Progenitor cell of endocrine pancreas (in vitro differentiated cells): ENCODE results near the gene SRP72. TPM values are rescaled to one million over a fixed set of nuclear protein-coding genes. Genes with fewer than 3 reads are reported as not detected.

Source experiments
- DNase-seq: peaks from one replicate; pipeline ENCODE4 v3.0.0; 2021; ENCODE audit warnings: low spot score; ENCODE audit not compliant: unreplicated experiment
- H3K27ac Mint-ChIP-seq: 2 replicates; pipeline ENCODE4 v1.8.0; 2021; ENCODE audit warnings: mild to moderate bottlenecking, moderate library complexity, mixed read lengths
- H3K27me3 Mint-ChIP-seq: 2 replicates; pipeline ENCODE4 v1.8.0; 2021; ENCODE audit warnings: mixed read lengths
- H3K36me3 Mint-ChIP-seq: 2 replicates; pipeline ENCODE4 v1.8.0; 2022; ENCODE audit warnings: mixed read lengths; ENCODE audit not compliant: insufficient read depth
- H3K4me1 Mint-ChIP-seq: 2 replicates; pipeline ENCODE4 v1.8.0; 2021; ENCODE audit warnings: low read depth, mixed read lengths
- H3K4me3 Mint-ChIP-seq: 2 replicates; pipeline ENCODE4 v1.8.0; 2021; ENCODE audit warnings: low read depth, mild to moderate bottlenecking, moderate library complexity, mixed read lengths
- H3K9me3 Mint-ChIP-seq: 2 replicates; pipeline ENCODE4 v1.8.0; 2021; ENCODE audit warnings: low read depth, mixed read lengths
- total RNA-seq: library from RNA; stranded (reverse); gene quantifications from 2 replicates; pipeline ENCODE4 v1.2.1, GENCODE V29; 2021
- TF ChIP-seq, protein P1 (sequence below): fragments of 200-600 bp; sonication (generic); IDR thresholded peaks from one replicate; pipeline ENCODE4 v1.5.0; 2021; ENCODE audit warnings: antibody characterized with exemption, mild to moderate bottlenecking; ENCODE audit not compliant: unreplicated experiment

The SRP72 gene
- total RNA-seq, 1 donor from 2014 or later = 119 TPM

DNA sequence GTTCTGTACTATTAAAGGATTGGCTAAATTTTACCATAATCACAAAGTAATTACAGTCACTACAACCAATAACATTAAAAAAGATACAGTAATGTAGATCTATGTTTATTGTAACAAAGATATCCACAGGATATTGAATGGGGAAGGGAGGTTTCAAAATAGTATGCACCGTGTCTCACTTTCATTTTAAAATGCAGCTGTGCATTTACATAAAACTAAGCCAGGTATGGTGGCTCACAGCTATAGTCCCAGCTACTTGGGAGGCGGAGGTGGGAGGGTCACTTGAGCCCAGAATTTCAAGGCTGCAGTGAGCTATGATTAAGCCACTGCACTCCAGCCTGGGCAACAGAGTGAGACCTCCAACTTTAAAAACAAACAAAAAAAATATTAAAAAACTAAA is 8.5 kb downstream of the SRP72 start:
- H3K27me3 Mint-ChIP-seq = no peaks in the 10 kb centered on the region
- H3K9me3 Mint-ChIP-seq = no peaks in the 10 kb centered on the region
- peaks cover 32% of the 10 kb centered on the region for H3K36me3 Mint-ChIP-seq
- no peak for DNase-seq
- TF ChIP-seq, protein P1, sequence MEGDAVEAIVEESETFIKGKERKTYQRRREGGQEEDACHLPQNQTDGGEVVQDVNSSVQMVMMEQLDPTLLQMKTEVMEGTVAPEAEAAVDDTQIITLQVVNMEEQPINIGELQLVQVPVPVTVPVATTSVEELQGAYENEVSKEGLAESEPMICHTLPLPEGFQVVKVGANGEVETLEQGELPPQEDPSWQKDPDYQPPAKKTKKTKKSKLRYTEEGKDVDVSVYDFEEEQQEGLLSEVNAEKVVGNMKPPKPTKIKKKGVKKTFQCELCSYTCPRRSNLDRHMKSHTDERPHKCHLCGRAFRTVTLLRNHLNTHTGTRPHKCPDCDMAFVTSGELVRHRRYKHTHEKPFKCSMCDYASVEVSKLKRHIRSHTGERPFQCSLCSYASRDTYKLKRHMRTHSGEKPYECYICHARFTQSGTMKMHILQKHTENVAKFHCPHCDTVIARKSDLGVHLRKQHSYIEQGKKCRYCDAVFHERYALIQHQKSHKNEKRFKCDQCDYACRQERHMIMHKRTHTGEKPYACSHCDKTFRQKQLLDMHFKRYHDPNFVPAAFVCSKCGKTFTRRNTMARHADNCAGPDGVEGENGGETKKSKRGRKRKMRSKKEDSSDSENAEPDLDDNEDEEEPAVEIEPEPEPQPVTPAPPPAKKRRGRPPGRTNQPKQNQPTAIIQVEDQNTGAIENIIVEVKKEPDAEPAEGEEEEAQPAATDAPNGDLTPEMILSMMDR = no peak
- H3K4me3 Mint-ChIP-seq = no peak overlapping the region
- H3K4me1 Mint-ChIP-seq = no peaks in the 10 kb centered on the region
- no peak overlapping the region for H3K27ac Mint-ChIP-seq

DNA sequence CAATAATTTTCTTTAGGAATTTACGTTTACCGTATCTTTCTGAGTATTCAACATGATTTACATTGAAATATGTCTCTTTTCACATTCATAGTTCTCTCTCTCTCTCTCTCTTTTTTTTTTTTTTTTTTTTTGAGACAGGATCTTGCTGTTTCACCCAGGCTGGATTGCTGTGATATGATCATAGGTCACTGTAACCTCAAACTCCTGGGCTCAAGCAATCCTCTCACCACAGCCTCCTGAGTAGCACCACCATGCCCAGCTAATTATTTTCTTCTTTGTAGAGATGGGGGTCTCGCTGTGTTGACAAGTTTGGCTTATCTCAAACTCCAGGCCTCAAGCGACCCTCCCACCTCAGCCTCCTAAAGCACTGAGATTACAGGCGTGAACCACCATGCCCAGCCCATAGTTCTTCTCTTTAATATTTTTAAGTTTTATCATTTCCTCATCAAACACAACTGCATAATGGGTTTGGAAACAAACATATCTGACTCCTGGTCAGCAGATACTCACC is 9.8 kb downstream of the SRP72 start:
- no peak overlapping the region for H3K4me3 Mint-ChIP-seq
- no peaks in the 10 kb centered on the region for H3K9me3 Mint-ChIP-seq
- peaks cover 30% of the 10 kb centered on the region for H3K36me3 Mint-ChIP-seq
- TF ChIP-seq, protein P1 = no peak
- no peaks in the 10 kb centered on the region for H3K27me3 Mint-ChIP-seq
- peak overlapping the region; percentile 62 for H3K27ac Mint-ChIP-seq
- H3K4me1 Mint-ChIP-seq = no peaks in the 10 kb centered on the region
- no peak for DNase-seq

DNA sequence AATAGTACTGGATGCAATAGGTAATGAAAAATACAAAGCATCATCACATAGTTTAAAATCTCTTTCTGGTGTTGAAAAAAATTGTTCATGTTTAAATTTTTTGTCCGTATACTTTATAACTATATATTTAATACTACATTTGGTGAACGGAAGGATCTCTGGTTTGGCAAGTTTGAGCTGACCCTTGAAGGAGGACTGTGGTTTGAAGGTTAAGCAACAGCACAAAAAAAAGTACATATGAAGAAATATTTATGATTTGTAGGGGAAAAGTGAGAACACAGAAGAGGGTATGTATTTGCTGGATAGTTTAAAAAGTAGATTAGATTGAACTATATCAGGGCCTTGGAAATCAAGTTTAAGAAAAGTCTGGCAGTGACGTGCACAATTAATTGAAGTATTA is 13.3 kb downstream of the SRP72 start:
- Mint-ChIP-seq H3K27me3 (no peaks in the 10 kb centered on the region), H3K36me3 (peaks cover 30% of the 10 kb centered on the region)

DNA sequence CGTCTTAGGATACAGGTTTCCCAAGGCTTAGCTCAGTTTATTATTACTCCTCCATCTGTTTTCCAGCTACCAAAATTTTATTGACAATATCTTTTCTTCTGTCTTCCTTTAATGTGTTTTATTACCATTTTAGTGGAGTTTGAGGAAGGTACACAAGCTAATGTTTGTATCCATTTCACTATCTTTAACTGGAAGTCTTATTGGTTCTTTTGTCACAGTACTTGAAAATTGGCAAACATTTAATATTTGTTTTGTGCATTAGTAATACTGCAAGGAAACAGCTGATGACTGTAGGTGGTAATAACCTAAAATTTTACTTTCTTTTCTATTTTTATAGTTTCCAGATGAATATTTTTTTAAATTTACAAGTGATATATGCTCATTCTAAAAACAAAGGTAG is 28.8 kb downstream of the SRP72 start:
- Mint-ChIP-seq H3K36me3 (peaks cover 42% of the 10 kb centered on the region), H3K27me3 (no peaks in the 10 kb centered on the region), H3K27ac (no peak overlapping the region), H3K4me1 (peaks cover 5% of the 10 kb centered on the region), H3K9me3 (no peaks in the 10 kb centered on the region), H3K4me3 (no peak overlapping the region)
- DNase-seq = no peak
- TF ChIP-seq, protein P1 = no peak

More for the DNA sequence above, 13.3 kb downstream of the SRP72 start:
- no peak overlapping the region for H3K4me3 Mint-ChIP-seq
- TF ChIP-seq, protein P1 = no peak
- no peak overlapping the region for H3K27ac Mint-ChIP-seq
- no peaks in the 10 kb centered on the region for H3K4me1 Mint-ChIP-seq
- no peak for DNase-seq
- H3K9me3 Mint-ChIP-seq = no peaks in the 10 kb centered on the region

DNA sequence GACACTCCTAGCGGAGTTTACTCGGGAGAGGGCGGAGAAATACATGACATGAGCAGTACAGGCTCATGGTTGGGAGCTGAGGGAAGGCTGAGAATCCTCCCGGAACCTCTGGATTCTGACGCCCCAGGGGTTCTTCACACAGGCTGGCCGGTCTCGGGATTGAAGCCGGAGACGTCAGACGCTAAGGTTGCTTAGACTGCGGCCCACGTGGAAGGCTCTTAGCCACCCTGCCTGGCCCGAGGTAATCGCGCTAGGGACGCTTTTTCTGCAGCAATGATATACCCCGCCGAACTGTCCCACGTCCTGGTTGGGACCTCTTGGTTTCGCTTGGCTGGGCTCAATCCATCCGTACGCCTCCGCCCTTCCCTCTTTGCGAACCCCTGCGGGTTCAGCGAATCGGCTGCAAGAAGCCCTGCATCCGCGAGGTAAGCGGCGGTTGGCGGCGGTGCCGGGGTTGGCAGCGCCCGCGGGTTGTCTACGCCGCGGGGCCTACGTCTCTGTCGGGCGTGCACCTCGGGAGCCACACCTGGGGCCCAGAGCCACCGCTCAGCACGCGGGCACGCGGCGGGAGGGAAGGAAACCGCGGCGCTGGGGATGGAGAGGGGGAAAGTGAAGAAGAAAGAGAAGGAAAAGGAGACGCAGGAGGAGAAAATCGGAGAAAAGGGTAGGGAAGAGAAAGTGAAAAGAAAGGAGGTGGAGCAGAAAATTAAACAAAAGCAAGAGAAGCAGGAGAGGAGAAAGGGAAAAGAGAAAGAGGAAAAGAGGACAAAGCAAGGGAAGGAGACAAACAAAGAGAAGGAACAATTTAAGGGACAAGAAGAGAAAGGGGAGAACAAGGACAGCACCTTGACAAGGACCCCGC is 38.1 kb downstream of the SRP72 start, which contains the start of gene ARL9:
ARL9 (plus strand) TSS at position 523 of the 862 bp plus-strand sequence; CDS start at position 595, 72 bp downstream.
- Mint-ChIP-seq H3K27me3 (peaks cover 24% of the 10 kb centered on the region), H3K27ac (peak within 1 kb of the TSS; percentile 90), H3K9me3 (no peaks in the 10 kb centered on the region), H3K36me3 (peaks cover 15% of the 10 kb centered on the region), H3K4me3 (peak within 1 kb of the TSS; percentile 77), H3K4me1 (peaks cover 7% of the 10 kb centered on the region)
- peak; percentile 18 for DNase-seq
- TF ChIP-seq, protein P1 = no peak
